ENCODE results near the gene GPR107. TPM values are rescaled to one million over a fixed set of nuclear protein-coding genes. Genes with fewer than 3 reads are reported as not detected.

The GPR107 gene
- total and polyA plus RNA-seq, 2 donors (not counting 1 experiment from before 2014, with no cell fraction given): 10.4 to 28.1 TPM

DNA sequence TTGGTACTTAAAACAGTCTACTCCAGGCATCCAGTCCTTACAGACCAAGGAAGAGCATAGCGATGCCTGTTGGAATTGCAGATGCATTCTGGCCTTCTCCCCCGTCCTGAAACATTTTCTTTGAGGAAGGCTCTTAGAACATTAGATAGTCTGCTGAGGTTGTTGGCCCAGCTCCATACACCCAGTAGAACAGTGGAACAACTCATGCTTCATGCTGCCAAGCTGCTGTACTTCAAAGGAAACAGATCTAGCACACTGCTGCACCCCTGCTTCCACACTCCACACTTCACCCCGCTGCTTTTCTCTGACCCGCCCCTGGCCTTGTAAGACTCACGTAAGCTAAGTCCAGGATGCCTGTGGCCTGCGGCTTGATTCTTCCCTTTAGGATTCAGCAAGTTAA lies 85.1 kb downstream of the GPR107 start:
- Histone ChIP-seq H3K79me2 (ENCODE audit: control insufficient read depth, insufficient read depth, low read length) (no peaks in the 10 kb centered on the region), H2AFZ (ENCODE audit: insufficient read depth, low read depth, low read length, poor library complexity, severe bottlenecking) (no peak overlapping the region), H3K36me3 (replicated peaks in 1 of 2; ENCODE audit: control extremely low read depth in 1 of 2, control insufficient read depth in 1 of 2, extremely low read depth in 1 of 2, insufficient read depth in 2 of 2, low read length in 1 of 2) (peaks cover 0 to 12% of the 10 kb centered on the region in 2 experiments), H3K27ac (ENCODE audit: low read length in 2 of 2) (no peak overlapping the region), H3K4me2 (replicated peaks; ENCODE audit: low read depth, low read length, poor library complexity, severe bottlenecking) (no peak overlapping the region), H4K20me1 (ENCODE audit: control insufficient read depth, insufficient read depth, low read length, poor library complexity, severe bottlenecking) (no peaks in the 10 kb centered on the region), H3K4me1 (ENCODE audit: control insufficient read depth in 2 of 2, insufficient read depth in 2 of 2, low read length in 2 of 2) (peaks cover 2 to 5% of the 10 kb centered on the region in 2 donors), H3K4me3 (ENCODE audit: control extremely low read depth in 1 of 5, extremely low read depth in 1 of 5, insufficient read depth in 1 of 5, low read depth in 2 of 5, low read length in 4 of 5) (no peak overlapping the region), H3K27me3 (replicated peaks in 1 of 4; ENCODE audit: control extremely low read depth in 1 of 4, control insufficient read depth in 3 of 4, insufficient read depth in 4 of 4, low read length in 3 of 4) (peaks cover 0 to 3% (median 0%) of the 10 kb centered on the region in 4 experiments), H3K9ac (ENCODE audit: low read length) (no peak overlapping the region), H3K9me3 (ENCODE audit: control extremely low read depth in 1 of 3, control insufficient read depth in 2 of 3, insufficient read depth in 1 of 3, low read length in 2 of 3) (no peaks in the 10 kb centered on the region)
- no peaks in the 10 kb centered on the region for H3K9me3 Mint-ChIP-seq (ENCODE audit: insufficient read depth)
- H3K4me1 Mint-ChIP-seq: peaks cover 9% of the 10 kb centered on the region
- H3K27ac Mint-ChIP-seq: no peak overlapping the region
- H3K4me3 Mint-ChIP-seq: no peak overlapping the region
- peaks cover 5% of the 10 kb centered on the region for H3K27me3 Mint-ChIP-seq
- intact Hi-C loops (cut with micrococcal nuclease): no loop called here
- TF ChIP-seq, protein P1, sequence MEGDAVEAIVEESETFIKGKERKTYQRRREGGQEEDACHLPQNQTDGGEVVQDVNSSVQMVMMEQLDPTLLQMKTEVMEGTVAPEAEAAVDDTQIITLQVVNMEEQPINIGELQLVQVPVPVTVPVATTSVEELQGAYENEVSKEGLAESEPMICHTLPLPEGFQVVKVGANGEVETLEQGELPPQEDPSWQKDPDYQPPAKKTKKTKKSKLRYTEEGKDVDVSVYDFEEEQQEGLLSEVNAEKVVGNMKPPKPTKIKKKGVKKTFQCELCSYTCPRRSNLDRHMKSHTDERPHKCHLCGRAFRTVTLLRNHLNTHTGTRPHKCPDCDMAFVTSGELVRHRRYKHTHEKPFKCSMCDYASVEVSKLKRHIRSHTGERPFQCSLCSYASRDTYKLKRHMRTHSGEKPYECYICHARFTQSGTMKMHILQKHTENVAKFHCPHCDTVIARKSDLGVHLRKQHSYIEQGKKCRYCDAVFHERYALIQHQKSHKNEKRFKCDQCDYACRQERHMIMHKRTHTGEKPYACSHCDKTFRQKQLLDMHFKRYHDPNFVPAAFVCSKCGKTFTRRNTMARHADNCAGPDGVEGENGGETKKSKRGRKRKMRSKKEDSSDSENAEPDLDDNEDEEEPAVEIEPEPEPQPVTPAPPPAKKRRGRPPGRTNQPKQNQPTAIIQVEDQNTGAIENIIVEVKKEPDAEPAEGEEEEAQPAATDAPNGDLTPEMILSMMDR (IDR thresholded peaks at IDR 0.05): no peak
- no peak for TF ChIP-seq EZH2 (IDR thresholded peaks at IDR 0.05; ENCODE audit: borderline replicate concordance, insufficient read depth, low read depth, low read length, poor library complexity, severe bottlenecking)
- no peak for ATAC-seq (ENCODE audit: low read depth)
- WGBS (ENCODE audit: insufficient coverage): 79% methylated on average over 2 of the region's 6 CpGs
- ChIA-PET CTCF (no interaction called here), POLR2A (no interaction called here)
- DNase-seq: no peak

DNA sequence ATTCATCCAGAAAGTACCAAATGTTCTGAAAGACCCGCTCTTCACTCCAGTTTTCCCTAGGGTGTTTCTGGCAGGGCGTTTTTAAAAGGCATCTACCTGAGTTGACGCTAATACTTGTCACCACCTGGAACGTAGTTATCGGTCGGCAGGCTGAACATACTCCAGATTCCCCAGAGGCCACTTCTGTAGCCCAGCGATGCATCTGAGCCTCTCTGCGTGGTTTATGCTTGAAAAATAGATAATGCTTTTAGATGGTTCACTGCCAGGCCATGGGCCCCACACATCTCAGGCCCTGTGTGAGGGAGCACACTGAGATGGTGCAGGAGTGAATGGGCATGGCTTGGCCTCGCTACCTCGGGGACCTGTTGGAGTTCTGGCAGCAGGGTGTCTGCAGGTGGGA lies 85.5 kb downstream of the GPR107 start:
- no peak for ATAC-seq (ENCODE audit: low read depth)
- Histone ChIP-seq H3K79me2 (ENCODE audit: control insufficient read depth, insufficient read depth, low read length) (no peaks in the 10 kb centered on the region), H4K20me1 (ENCODE audit: control insufficient read depth, insufficient read depth, low read length, poor library complexity, severe bottlenecking) (no peaks in the 10 kb centered on the region), H3K4me3 (ENCODE audit: control extremely low read depth in 1 of 5, extremely low read depth in 1 of 5, insufficient read depth in 1 of 5, low read depth in 2 of 5, low read length in 4 of 5) (no peak overlapping the region), H3K4me2 (replicated peaks; ENCODE audit: low read depth, low read length, poor library complexity, severe bottlenecking) (no peak overlapping the region), H2AFZ (ENCODE audit: insufficient read depth, low read depth, low read length, poor library complexity, severe bottlenecking) (no peak overlapping the region), H3K27ac (ENCODE audit: low read length in 2 of 2) (no peak overlapping the region), H3K9me3 (ENCODE audit: control extremely low read depth in 1 of 3, control insufficient read depth in 2 of 3, insufficient read depth in 1 of 3, low read length in 2 of 3) (no peaks in the 10 kb centered on the region), H3K9ac (ENCODE audit: low read length) (no peak overlapping the region), H3K27me3 (replicated peaks in 1 of 4; ENCODE audit: control extremely low read depth in 1 of 4, control insufficient read depth in 3 of 4, insufficient read depth in 4 of 4, low read length in 3 of 4) (peaks cover 0 to 7% (median 2%) of the 10 kb centered on the region in 4 experiments), H3K36me3 (replicated peaks in 1 of 2; ENCODE audit: control extremely low read depth in 1 of 2, control insufficient read depth in 1 of 2, extremely low read depth in 1 of 2, insufficient read depth in 2 of 2, low read length in 1 of 2) (peaks cover 0 to 12% of the 10 kb centered on the region in 2 experiments), H3K4me1 (ENCODE audit: control insufficient read depth in 2 of 2, insufficient read depth in 2 of 2, low read length in 2 of 2) (peaks cover 2 to 5% of the 10 kb centered on the region in 2 donors)
- Mint-ChIP-seq H3K27me3 (peaks cover 8% of the 10 kb centered on the region), H3K4me3 (no peak overlapping the region), H3K4me1 (peaks cover 13% of the 10 kb centered on the region), H3K9me3 (ENCODE audit: insufficient read depth) (no peaks in the 10 kb centered on the region), H3K27ac (no peak overlapping the region)
- no peak for DNase-seq
- intact Hi-C loops (cut with micrococcal nuclease): no loop called here
- TF ChIP-seq EZH2 (IDR thresholded peaks at IDR 0.05; ENCODE audit: borderline replicate concordance, insufficient read depth, low read depth, low read length, poor library complexity, severe bottlenecking): no peak
- TF ChIP-seq, protein P1 (IDR thresholded peaks at IDR 0.05): no peak
- POLR2A ChIA-PET: interaction anchor here (0.6 kb wide), 1 partner anchor 101 kb away, joined by 10 read pairs; no protein-coding TSS in a partner anchor
- WGBS (ENCODE audit: insufficient coverage): 95% methylated on average over 10 of the region's 10 CpGs
- CTCF ChIA-PET: no interaction called here
